ENCODE results near the gene ST6GALNAC5.

GRCh38 chr1:76919085-76919484 lies 51.8 kb downstream of the ST6GALNAC5 start:
- TF ChIP-seq CTCF (IDR thresholded peaks at IDR 0.05; ENCODE audit: low read depth, low read length) (no peak), POLR2A (IDR thresholded peaks at IDR 0.05; ENCODE audit: extremely low read depth, insufficient read length) (no peak), MAX (IDR thresholded peaks at IDR 0.05; ENCODE audit: low read depth, low read length) (no peak), MYC (IDR thresholded peaks at IDR 0.05; ENCODE audit: low read depth, low read length) (no peak)
